ENCODE results near the gene MPRIP.
A peak's percentile ranks its signal among the peaks of the same experiment; 100 is the strongest.

MPRIP gene

DNA sequence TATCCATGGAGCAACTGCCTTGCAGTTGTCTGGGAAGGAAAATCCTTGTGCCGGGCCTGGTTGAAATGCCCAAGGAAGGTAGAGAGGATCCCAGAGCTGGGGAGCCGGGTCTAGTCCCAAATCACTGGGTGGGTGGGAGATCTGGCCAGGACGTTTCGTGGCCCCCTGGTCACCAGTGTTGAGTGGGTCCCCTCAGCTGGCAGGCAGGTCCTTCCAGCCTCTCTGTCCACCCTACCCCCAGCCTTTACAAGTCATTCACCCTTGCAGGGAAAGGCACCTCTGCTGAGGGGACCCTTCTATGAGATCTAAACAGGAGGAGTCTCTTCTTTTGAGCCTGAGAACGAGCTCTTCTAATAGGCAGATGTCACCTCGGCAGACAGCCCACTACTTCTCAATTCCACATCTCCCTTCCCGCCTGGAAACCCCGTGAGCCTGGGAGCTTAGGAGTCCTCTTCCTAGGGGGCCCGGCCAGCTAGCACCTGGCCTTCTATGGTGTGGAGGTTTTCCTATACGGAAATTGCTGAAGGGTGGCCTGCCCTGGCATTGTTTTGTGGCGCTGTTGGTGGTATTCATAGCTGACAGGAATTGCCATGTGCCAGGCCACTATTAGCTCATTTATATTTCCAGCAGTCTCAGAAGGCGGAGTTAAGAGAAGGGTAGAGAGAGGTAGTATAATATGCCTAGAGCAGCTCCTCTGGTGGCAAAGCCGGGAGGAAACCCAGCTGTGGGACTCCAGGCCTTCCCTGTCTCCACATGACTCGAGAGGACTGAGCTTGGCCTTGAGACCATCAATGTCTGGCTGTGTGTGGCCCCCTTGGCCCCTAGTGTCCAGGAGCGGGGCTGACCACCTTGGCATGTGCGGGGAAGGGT is 13.3 kb downstream of the MPRIP start:
- H3K27ac ChIP-seq, result no peak overlapping the region
- no peak for DNase-seq

DNA sequence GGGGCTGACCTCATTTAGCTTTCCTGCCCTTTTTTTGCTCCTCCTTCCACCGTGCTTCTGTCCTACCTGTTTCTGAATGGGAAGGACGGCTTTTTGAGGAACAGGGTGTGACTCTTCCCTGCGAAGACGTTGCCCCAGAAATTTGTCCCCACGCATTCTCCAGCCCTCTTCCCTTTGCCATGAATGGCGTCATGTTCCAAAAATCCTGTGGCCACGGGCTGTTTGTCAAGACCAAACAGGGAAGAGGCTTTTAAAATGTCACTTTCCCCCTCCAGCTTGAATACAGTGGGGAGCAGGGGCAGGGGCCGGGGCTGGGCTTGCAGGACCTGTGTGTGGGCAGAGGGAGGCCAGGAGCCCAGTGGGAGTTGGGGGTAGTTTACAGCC is 13.9 kb downstream of the MPRIP start:
- TF ChIP-seq, protein P1, sequence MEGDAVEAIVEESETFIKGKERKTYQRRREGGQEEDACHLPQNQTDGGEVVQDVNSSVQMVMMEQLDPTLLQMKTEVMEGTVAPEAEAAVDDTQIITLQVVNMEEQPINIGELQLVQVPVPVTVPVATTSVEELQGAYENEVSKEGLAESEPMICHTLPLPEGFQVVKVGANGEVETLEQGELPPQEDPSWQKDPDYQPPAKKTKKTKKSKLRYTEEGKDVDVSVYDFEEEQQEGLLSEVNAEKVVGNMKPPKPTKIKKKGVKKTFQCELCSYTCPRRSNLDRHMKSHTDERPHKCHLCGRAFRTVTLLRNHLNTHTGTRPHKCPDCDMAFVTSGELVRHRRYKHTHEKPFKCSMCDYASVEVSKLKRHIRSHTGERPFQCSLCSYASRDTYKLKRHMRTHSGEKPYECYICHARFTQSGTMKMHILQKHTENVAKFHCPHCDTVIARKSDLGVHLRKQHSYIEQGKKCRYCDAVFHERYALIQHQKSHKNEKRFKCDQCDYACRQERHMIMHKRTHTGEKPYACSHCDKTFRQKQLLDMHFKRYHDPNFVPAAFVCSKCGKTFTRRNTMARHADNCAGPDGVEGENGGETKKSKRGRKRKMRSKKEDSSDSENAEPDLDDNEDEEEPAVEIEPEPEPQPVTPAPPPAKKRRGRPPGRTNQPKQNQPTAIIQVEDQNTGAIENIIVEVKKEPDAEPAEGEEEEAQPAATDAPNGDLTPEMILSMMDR (IDR thresholded peaks at IDR 0.05; ENCODE audit: low read depth, low read length, missing control alignments), result no peak
- Histone ChIP-seq H3K27ac (no peak overlapping the region), H3K27me3 (replicated peaks) (no peaks in the 10 kb centered on the region), H3K4me3 (ENCODE audit: low read depth, low read length) (no peak overlapping the region), H3K36me3 (replicated peaks) (no peaks in the 10 kb centered on the region)
- in situ Hi-C loops (cut with HindIII; ENCODE audit: low pct_ligation_motif_present, low sequenced_read_pairs), result no loop called here
- no peak for DNase-seq

More for the DNA sequence above, 13.3 kb downstream of the MPRIP start:
- Histone ChIP-seq H3K4me3 (ENCODE audit: low read depth, low read length) (no peak overlapping the region), H3K27me3 (replicated peaks) (no peaks in the 10 kb centered on the region), H3K36me3 (replicated peaks) (no peaks in the 10 kb centered on the region)
- in situ Hi-C loops (cut with HindIII; ENCODE audit: low pct_ligation_motif_present, low sequenced_read_pairs), result no loop called here
- TF ChIP-seq, protein P1 (IDR thresholded peaks at IDR 0.05; ENCODE audit: low read depth, low read length, missing control alignments), result peak; percentile 14

DNA sequence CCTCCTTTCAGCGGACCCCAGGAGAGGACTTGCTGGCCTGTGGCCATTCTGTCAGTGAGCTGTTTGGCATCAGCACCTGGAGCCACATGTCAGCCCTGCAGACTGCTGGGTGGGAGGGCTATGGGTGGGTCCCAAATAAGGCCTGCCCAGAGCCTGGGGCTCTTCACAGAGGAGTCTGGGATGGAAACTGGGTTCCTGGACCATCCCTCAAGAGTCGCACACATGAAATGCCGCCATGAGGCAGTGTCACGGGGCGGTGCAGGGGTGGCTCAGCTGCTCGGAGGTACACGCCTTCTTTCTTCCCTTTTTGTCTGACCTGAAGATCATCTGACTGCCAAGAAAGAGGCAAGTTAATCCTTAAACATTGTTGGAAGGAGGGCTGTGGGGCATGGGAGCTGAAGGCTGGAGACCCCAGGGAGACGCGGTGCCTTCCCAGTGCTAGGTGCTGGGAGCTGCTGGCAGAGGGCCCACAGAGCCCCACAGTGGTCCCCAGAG is 14.8 kb downstream of the MPRIP start:
- DNase-seq, result no peak
- no peak overlapping the region for H3K27ac ChIP-seq

DNA sequence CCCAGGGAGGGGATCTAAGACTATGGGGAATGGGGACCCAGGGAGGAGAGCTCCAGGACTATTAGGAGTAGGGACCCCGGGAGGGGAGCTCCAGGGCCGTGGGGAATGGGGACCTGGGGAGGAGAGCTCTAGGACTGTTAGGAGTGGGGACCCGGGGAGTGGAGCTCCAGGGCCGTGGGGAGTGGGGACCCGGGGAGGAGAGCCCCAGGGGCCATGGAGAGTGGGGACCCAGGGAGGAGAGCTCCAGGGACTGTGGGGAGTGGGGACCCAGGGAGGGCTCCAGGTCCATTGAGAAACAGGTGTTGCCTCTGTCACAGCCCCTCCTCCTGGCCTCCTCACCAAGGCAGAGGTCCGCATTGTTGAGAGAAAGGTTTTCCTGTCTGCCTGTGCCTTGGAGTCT is 16.0 kb downstream of the MPRIP start:
- Histone ChIP-seq H3K27me3 (replicated peaks) (no peaks in the 10 kb centered on the region), H3K36me3 (replicated peaks) (no peaks in the 10 kb centered on the region), H3K27ac (no peak overlapping the region), H3K4me3 (ENCODE audit: low read depth, low read length) (no peak overlapping the region)
- TF ChIP-seq, protein P1 (IDR thresholded peaks at IDR 0.05; ENCODE audit: low read depth, low read length, missing control alignments), result no peak
- in situ Hi-C loops (cut with HindIII; ENCODE audit: low pct_ligation_motif_present, low sequenced_read_pairs), result no loop called here
- DNase-seq, result no peak

More for the DNA sequence above, 14.8 kb downstream of the MPRIP start:
- H3K36me3 ChIP-seq (replicated peaks), result no peaks in the 10 kb centered on the region
- TF ChIP-seq, protein P1 (IDR thresholded peaks at IDR 0.05; ENCODE audit: low read depth, low read length, missing control alignments), result no peak
- in situ Hi-C loops (cut with HindIII; ENCODE audit: low pct_ligation_motif_present, low sequenced_read_pairs), result no loop called here
- H3K4me3 ChIP-seq (ENCODE audit: low read depth, low read length), result no peak overlapping the region
- no peaks in the 10 kb centered on the region for H3K27me3 ChIP-seq (replicated peaks)

DNA sequence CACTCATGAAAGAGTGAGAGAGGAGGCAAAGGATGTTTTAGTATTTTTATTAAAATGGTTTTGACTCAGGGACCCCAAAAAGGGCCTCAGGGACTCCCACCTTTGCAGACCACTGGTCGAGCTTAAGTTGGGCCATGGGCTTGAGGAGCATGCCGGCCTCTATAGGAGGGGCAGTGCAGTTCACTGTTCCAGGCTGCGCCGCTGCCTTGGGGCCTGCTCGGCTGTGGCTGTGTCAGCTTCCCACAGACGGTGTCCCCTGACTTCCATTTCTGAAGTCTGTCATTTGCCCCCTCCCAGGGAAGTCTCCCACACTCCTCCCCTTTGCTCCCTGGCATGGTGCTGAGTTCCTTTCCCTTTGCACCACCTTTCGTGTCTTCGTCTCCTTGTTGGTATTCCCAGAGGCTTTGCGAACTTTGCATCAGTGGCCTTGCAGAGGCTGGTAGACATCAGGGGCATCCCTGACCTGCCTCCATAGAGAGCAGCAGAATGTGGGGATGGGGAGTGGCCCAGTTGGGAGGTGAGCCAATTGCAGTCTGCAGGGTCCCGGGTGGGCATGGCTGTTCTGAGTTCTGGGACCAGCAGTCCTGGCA is 17.1 kb downstream of the MPRIP start:
- Histone ChIP-seq H3K36me3 (replicated peaks) (no peaks in the 10 kb centered on the region), H3K27ac (no peak overlapping the region), H3K4me3 (ENCODE audit: low read depth, low read length) (no peak overlapping the region), H3K27me3 (replicated peaks) (no peaks in the 10 kb centered on the region)
- TF ChIP-seq, protein P1 (IDR thresholded peaks at IDR 0.05; ENCODE audit: low read depth, low read length, missing control alignments), result no peak
- in situ Hi-C loops (cut with HindIII; ENCODE audit: low pct_ligation_motif_present, low sequenced_read_pairs), result no loop called here
- DNase-seq, result no peak
